Neuronal stem cell (in vitro differentiated cells): ENCODE data around the gene ARAP3.

Experiments used
- DNase-seq: peaks from one replicate; pipeline ENCODE4 v3.0.0-alpha.2; 2013; ENCODE audit warnings: low spot score
- H2AFZ ChIP-seq: one replicate; pipeline ENCODE4 v1.6.1; 2013; ENCODE audit warnings: mild to moderate bottlenecking, low read length, inconsistent platforms
- H2AK5ac ChIP-seq: 2 replicates; pipeline ENCODE4 v1.6.1; 2013; ENCODE audit warnings: low read depth, mild to moderate bottlenecking, inconsistent platforms, low read length, moderate library complexity, mixed read lengths
- H2BK120ac ChIP-seq: 2 replicates; pipeline ENCODE4 v1.6.1; 2013; ENCODE audit warnings: low read depth, mild to moderate bottlenecking, inconsistent platforms, low read length, moderate library complexity, mixed read lengths
- H2BK12ac ChIP-seq: one replicate; pipeline ENCODE4 v1.6.1; 2013; ENCODE audit warnings: low read length, inconsistent platforms
- H2BK15ac ChIP-seq: 2 replicates; pipeline ENCODE4 v1.6.1; 2013; ENCODE audit warnings: mild to moderate bottlenecking, low read length, inconsistent platforms, mixed read lengths
- H2BK5ac ChIP-seq: one replicate; pipeline ENCODE4 v1.6.1; 2013; ENCODE audit warnings: inconsistent platforms, mild to moderate bottlenecking, low read length, moderate library complexity
- H3K14ac ChIP-seq: one replicate; pipeline ENCODE4 v1.6.1; 2013; ENCODE audit warnings: low read length, inconsistent platforms
- H3K18ac ChIP-seq: 2 replicates; pipeline ENCODE4 v1.6.1; 2013; ENCODE audit warnings: low read length, inconsistent platforms
- H3K23ac ChIP-seq: 2 replicates; pipeline ENCODE4 v1.6.1; 2013; ENCODE audit warnings: low read depth, mild to moderate bottlenecking, mixed read lengths, low read length, inconsistent platforms; ENCODE audit not compliant: poor library complexity
- H3K27ac ChIP-seq: replicated peaks from 3 replicates; pipeline ENCODE4 v1.5.1; 2013; ENCODE audit warnings: low read length, inconsistent platforms
- H3K27me3 ChIP-seq, 3 experiments: 2 replicates each; pipeline ENCODE4 v1.6.1; 2013; ENCODE audit warnings: low read length in 3 of 3, mild to moderate bottlenecking in 2 of 3, inconsistent platforms in 1 of 3, low read depth in 1 of 3, mixed read lengths in 1 of 3, moderate library complexity in 1 of 3; ENCODE audit not compliant: control insufficient read depth in 3 of 3, insufficient read depth in 3 of 3
- H3K36me3 ChIP-seq, 2 donors: replicated peaks in 1 of 2; 2 replicates each; pipeline ENCODE4 v1.6.1; 2013; ENCODE audit warnings: low read length in 2 of 2; ENCODE audit not compliant: control insufficient read depth in 2 of 2, insufficient read depth in 2 of 2
- H3K4ac ChIP-seq: 2 replicates; pipeline ENCODE4 v1.6.1; 2013; ENCODE audit warnings: inconsistent platforms, mild to moderate bottlenecking, low read length, moderate library complexity
- H3K4me1 ChIP-seq, 2 donors: 1 replicate in 1 of 2; 2 replicates in 1 of 2; pipeline ENCODE4 v1.6.1; 2013; ENCODE audit warnings: low read length in 2 of 2, low read depth in 1 of 2; ENCODE audit not compliant: control insufficient read depth in 2 of 2, insufficient read depth in 1 of 2
- H3K4me2 ChIP-seq: one replicate; pipeline ENCODE4 v1.6.1; 2013; ENCODE audit warnings: mild to moderate bottlenecking, low read length, inconsistent platforms; ENCODE audit not compliant: insufficient read depth, poor library complexity, severe bottlenecking
- H3K4me3 ChIP-seq, 2 donors: 2 replicates each; pipeline ENCODE4 v1.5.1; 2013; ENCODE audit warnings: low read length in 2 of 2, mild to moderate bottlenecking in 2 of 2, inconsistent platforms in 1 of 2, moderate library complexity in 1 of 2
- H3K79me1 ChIP-seq: one replicate; pipeline ENCODE4 v1.6.1; 2013; ENCODE audit warnings: low read depth, mild to moderate bottlenecking, inconsistent platforms, low read length, moderate library complexity
- H3K9ac ChIP-seq: one replicate; pipeline ENCODE4 v1.6.1; 2013; ENCODE audit warnings: mild to moderate bottlenecking, low read depth, low read length, inconsistent platforms; ENCODE audit not compliant: poor library complexity
- H3K9me3 ChIP-seq, 2 donors: replicated peaks in 1 of 2; 2 replicates each; pipeline versions ENCODE3 to v1.6.1; 2013; ENCODE audit warnings: low read length in 2 of 2, mild to moderate bottlenecking in 2 of 2, inconsistent platforms in 1 of 2, low read depth in 1 of 2, mixed read lengths in 1 of 2, moderate library complexity in 1 of 2; ENCODE audit not compliant: control insufficient read depth in 2 of 2, insufficient read depth in 1 of 2
- H4K8ac ChIP-seq: one replicate; pipeline ENCODE4 v1.6.1; 2013; ENCODE audit warnings: low read depth, mild to moderate bottlenecking, inconsistent platforms, low read length, moderate library complexity
- H4K91ac ChIP-seq: one replicate; pipeline ENCODE4 v1.6.1; 2013; ENCODE audit warnings: low read length, low read depth, mild to moderate bottlenecking, inconsistent platforms; ENCODE audit not compliant: poor library complexity
- WGBS, 2 donors: extraction: QIAGEN DNeasy Blood & Tissue Kit; methylation state at CpG; one replicate each; pipeline ENCODE4 v1.1.7; 2013; ENCODE audit warnings: missing lambda C conversion rate in 2 of 2, mixed read lengths in 1 of 2; ENCODE audit not compliant: insufficient read length in 2 of 2, insufficient replicate concordance in 1 of 2; ENCODE audit errors: extremely low coverage in 2 of 2; 5-methylcytosine and 5-hydroxymethylcytosine counted together

Gene ARAP3

DNA sequence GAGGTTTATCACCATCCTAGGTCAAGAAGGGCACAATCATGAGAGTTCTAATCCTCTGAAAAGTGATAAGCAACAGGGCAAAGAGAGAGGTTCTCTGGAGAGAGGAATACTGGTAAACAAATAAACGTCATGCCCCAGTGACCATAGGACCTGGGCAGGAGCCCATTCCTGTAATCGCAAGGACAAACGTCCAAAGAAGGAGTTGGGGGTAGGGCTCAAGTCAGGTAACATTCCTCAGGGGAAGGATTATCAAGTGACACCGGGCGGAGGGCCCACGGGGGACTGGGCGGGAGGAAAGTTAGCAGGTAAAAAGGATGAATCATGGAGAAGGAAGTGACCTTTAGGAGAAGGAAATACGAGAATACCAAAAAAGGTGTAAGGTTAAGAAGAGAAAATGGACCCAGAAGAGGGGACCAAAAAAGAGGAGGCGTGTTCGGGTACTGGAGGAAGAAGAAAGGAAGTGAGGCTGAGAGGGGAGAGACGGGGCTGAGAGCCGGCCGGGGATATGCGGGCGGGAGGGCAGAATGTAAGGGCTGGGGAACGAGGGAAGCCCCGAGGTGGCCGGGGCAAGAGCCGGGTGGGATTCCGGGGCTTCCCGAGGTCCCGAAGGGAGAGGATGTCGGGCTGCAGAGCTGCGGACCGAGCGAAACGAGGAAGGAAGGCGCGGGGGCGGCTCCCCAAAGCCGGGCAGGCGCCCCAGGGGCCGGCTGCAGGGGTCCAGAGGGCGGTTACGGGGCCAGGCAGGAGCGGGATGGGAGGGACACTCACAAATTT lies 63.8 kb downstream of the ARAP3 start:
- peak overlapping the region; percentile 52 for H3K4me2 ChIP-seq
- H4K91ac ChIP-seq = no peak overlapping the region
- H2BK12ac ChIP-seq = no peak overlapping the region
- peak overlapping the region; percentile 71 for H3K18ac ChIP-seq
- H3K36me3 ChIP-seq = peaks cover 9 to 53% of the 10 kb centered on the region in 2 donors
- H2BK120ac ChIP-seq = no peak overlapping the region
- H3K14ac ChIP-seq = no peak overlapping the region
- H3K27ac ChIP-seq = peak overlapping the region; percentile 57
- H2AFZ ChIP-seq = peak overlapping the region; percentile 96
- H3K4me3 ChIP-seq = peak overlapping the region; percentile 77 to 88
- no CpG with 5 or more reads among the region's 36 CpGs for WGBS, 2 donors
- peak overlapping the region; percentile 36 for H3K23ac ChIP-seq
- no peaks in the 10 kb centered on the region for H3K27me3 ChIP-seq
- no peak overlapping the region for H3K4ac ChIP-seq
- H4K8ac ChIP-seq = no peak overlapping the region
- peak overlapping the region; percentile 14 for H3K9ac ChIP-seq
- H2BK15ac ChIP-seq = no peak overlapping the region
- peaks cover 2% of the 10 kb centered on the region for H3K79me1 ChIP-seq
- peaks cover 0 to 11% of the 10 kb centered on the region in 2 donors for H3K9me3 ChIP-seq
- peaks cover 9 to 10% of the 10 kb centered on the region in 2 donors for H3K4me1 ChIP-seq
- no peak overlapping the region for H2AK5ac ChIP-seq
- DNase-seq = peak; percentile 35
- peak overlapping the region; percentile 87 for H2BK5ac ChIP-seq

DNA sequence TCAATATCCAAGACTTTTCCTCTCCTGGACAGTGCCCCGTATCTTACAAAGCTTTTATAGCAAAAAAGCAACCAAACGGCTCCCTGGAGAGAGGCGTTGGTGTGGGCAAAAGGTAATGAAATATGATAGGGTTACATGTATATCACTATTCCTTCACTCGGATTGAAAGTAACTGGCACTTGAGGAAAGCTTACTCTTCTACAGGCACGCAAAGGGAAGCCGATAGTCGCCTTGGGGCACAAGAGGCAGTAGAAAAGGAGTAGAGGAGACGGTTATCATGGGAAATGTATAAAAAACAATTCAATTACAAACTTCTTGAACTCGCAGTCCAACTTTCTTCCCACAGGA lies 64.4 kb downstream of the ARAP3 start:
- Histone ChIP-seq H3K9ac (no peak overlapping the region), H2BK120ac (no peak overlapping the region), H2BK15ac (no peak overlapping the region), H2AK5ac (no peak overlapping the region), H3K79me1 (peaks cover 2% of the 10 kb centered on the region), H4K8ac (no peak overlapping the region), H3K36me3 (peaks cover 8 to 47% of the 10 kb centered on the region in 2 donors), H3K27me3 (no peaks in the 10 kb centered on the region), H3K18ac (no peak overlapping the region), H3K4me1 (peaks cover 9 to 10% of the 10 kb centered on the region in 2 donors), H3K4me3 (peak overlapping the region; percentile 77 to 88), H3K9me3 (peaks cover 0 to 11% of the 10 kb centered on the region in 2 donors), H3K27ac (no peak overlapping the region), H2BK5ac (no peak overlapping the region), H3K4ac (no peak overlapping the region), H3K14ac (no peak overlapping the region), H2BK12ac (no peak overlapping the region), H2AFZ (peak overlapping the region; percentile 96), H3K23ac (no peak overlapping the region), H4K91ac (no peak overlapping the region), H3K4me2 (peak overlapping the region; percentile 52)
- WGBS, 2 donors = no CpG with 5 or more reads among the region's 9 CpGs
- no peak for DNase-seq

DNA sequence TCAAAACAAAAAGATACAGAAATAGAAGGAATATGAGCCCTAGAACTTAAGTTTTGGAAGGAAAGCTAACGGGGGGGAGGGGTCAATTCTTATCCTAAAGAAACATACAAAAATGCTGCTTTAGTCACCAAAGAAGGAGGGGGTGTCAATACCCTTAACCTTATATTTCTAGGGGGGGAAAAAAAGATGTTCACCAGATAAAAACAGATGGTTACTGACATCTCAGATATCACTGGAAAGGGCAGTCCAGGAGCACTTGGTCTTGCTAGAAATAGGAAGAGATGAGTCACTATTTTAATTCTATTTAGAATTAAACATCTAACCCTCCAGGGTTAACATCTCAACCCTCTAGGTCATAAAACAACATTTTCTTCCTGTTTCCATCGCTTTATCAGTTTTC lies 64.9 kb downstream of the ARAP3 start:
- H2AFZ ChIP-seq = no peak overlapping the region
- H3K23ac ChIP-seq = no peak overlapping the region
- no peak overlapping the region for H3K27ac ChIP-seq
- peaks cover 6 to 47% of the 10 kb centered on the region in 2 donors for H3K36me3 ChIP-seq
- DNase-seq = no peak
- H3K4me3 ChIP-seq = peak overlapping the region in 1 of 2 donors; percentile 77
- H3K4ac ChIP-seq = no peak overlapping the region
- no peak overlapping the region for H2BK5ac ChIP-seq
- no peak overlapping the region for H3K4me2 ChIP-seq
- H3K18ac ChIP-seq = no peak overlapping the region
- no peak overlapping the region for H2BK120ac ChIP-seq
- peaks cover 0 to 13% of the 10 kb centered on the region in 2 donors for H3K9me3 ChIP-seq
- H4K8ac ChIP-seq = no peak overlapping the region
- no peak overlapping the region for H2AK5ac ChIP-seq
- no peak overlapping the region for H4K91ac ChIP-seq
- no peaks in the 10 kb centered on the region for H3K27me3 ChIP-seq
- no CpG with 5 or more reads among the region's 2 CpGs for WGBS, 2 donors
- peaks cover 2% of the 10 kb centered on the region for H3K79me1 ChIP-seq
- no peak overlapping the region for H2BK12ac ChIP-seq
- H2BK15ac ChIP-seq = no peak overlapping the region
- no peak overlapping the region for H3K9ac ChIP-seq
- peaks cover 9 to 10% of the 10 kb centered on the region in 2 donors for H3K4me1 ChIP-seq
- no peak overlapping the region for H3K14ac ChIP-seq

DNA sequence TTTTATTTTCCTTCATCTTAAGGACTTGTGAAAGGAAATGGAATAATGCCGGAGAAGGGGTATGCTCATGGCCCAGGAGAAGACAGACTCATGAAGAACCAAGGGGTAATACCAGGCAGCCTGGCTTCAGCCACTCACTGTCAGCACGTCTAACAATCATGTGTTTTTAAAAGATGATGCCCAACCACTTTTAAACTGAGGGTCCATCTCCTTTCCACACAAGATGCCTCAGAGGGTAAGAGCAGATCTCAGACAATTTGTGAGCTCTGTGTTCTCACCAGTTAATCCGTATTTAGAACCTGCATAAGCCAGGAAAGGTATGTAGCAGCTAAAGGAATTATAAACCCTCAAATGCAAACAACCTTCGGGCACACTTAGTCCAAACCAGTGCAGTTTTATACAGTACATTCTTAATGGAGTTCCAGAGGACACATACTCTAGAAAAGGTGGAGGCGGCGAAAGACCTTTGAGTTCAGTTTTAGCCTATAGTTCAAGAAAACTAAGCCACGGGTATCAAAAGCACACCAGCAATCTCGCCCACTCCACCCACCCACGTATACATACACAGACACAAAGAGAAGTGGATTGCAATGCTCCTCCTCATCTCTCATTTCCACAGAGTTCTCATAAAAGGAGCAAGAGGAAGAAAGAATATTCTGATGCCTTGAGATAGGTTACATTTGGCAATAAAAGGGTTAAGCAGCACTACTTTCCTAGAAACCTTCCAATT lies 65.9 kb downstream of the ARAP3 start:
- Histone ChIP-seq H2BK12ac (no peak overlapping the region), H3K23ac (no peak overlapping the region), H3K4me2 (no peak overlapping the region), H3K18ac (no peak overlapping the region), H2BK120ac (no peak overlapping the region), H3K9me3 (peaks cover 0 to 13% of the 10 kb centered on the region in 2 donors), H4K8ac (no peak overlapping the region), H3K14ac (no peak overlapping the region), H2AFZ (no peak overlapping the region), H3K27me3 (no peaks in the 10 kb centered on the region), H2BK5ac (no peak overlapping the region), H3K36me3 (peaks cover 3 to 42% of the 10 kb centered on the region in 2 donors), H3K4me1 (peaks cover 9 to 10% of the 10 kb centered on the region in 2 donors), H4K91ac (no peak overlapping the region), H2AK5ac (no peak overlapping the region), H3K4me3 (no peak overlapping the region), H3K79me1 (peaks cover 2% of the 10 kb centered on the region), H3K4ac (no peak overlapping the region), H3K27ac (peak overlapping the region; percentile 31), H2BK15ac (no peak overlapping the region), H3K9ac (no peak overlapping the region)
- no peak for DNase-seq
- no CpG with 5 or more reads among the region's 9 CpGs for WGBS, 2 donors
